Cerebellar nuclear complex (tissue), 1 donor: ENCODE data around the gene ATP10A.
"Not testable (repeated sequence)": the region's sequence is repeated elsewhere in the genome, so short reads cannot be mapped to it uniquely, and the experiment has no call there.

Source experiments
- DNase-seq, 2 experiments: peaks; one replicate each; lab custom pipeline; 2025; lab: John Stamatoyannopoulos, UW

Gene ATP10A

DNA sequence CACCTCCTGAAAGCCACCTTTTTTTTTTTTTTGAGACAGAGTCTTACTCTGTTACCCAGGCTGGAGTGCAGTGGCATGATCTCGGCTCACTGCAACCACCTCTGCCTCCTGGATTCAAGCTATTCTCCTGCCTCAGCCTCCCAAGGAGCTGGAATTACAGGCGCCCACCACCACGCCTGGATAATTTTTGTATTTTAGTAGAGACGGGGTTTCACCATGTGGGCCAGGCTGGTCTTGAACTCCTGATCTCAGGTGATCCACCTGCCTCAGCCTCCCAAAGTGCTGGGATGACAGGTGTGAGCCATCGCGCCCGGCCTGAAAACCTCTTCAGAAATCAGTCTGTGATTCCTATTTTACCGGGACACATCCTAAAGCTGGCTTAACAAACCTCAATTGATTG is 91.4 kb downstream of the ATP10A start:
- not testable (repeated sequence) for DNase-seq

DNA sequence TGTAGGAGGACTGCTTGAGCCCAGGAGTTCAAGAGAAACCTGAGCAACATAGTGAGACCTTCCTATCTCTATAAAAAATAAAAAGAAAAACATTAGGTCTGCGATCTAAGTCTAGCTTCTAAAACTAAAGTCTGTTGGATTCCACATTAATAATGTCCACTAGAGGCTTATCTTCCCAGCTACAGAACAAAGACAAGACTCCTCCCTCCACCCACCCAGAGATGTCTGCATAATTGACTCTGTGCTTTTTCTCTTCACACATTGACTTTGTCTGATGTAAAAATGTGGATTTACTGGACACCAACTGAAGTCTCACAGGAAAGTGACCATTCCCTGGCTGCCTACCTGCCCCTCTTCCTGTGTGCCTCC is 91.8 kb downstream of the ATP10A start:
- DNase-seq = no peak

DNA sequence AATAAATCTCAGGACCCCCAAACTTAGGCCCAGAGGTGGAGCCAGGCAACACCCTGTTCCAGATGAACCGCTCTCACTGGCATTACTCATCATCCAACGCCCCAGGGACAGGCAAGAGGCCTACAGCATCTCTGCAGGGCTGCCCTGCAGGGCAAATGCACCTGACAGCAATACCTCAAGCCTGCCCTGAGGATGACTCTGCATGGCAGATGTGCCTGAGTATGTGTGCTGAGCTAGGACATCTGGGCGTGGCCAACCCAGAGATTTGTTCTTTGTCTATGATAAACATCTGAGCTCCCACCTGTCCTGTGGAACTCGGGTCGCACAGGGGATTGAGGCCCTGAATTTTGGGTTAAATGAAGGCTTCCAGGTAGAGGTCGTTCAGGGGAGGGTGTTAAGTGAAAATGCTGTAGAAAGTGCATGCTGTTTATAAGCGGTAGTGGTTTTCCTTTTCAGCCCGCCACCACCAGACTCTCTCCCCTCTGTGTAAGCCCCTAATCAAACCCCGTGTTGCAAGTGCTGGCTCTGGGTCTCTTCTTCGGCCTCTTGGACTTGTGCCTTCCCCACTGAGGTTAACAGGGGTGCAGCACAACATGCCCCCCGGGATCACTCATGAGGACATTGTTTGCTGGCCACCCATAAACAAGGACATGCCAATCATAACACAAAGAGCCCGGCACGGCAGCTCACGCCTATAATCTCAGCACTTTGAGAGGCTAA is 92.3 kb downstream of the ATP10A start:
- no peak for DNase-seq

DNA sequence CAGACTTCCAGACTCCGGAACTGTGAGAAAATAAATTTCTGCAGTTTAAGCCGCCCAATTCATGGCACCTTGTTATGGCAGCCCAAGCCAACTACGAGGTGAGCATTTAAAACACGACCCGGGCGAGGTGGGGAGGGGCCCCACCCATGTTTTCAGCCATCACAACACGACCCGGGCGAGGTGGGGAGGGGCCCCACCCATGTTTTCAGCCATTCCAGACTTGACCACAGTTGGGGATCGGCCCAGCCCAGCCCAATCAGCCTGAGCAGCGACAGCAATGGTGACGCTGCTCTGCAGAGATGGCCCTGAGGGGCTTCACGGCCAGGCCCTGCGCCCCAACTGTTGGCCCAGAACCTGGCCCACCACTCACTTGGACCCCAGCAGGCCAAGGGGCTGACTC is 93.1 kb downstream of the ATP10A start:
- DNase-seq = no peak

DNA sequence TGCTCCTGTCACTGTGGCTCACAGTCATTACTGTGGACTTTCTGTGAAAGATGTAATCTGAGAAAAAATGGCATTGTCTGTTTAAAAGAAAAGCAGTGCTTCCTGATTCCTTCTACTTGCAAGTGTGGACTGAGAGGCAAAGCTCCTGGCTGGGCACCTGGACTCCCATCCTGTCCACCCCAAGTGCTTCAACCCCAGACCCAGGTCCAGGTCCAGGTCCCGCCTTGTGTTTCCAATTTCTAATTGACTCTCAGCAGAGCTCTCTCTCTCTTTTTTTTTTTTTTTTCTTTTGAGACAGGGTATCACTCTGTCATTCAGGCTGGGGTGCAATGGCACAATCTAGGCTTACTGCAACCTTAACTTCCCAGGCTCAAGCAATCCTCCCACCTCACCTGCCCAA is 94.9 kb downstream of the ATP10A start:
- no peak for DNase-seq

- DNase-seq = no peak
Observed at GRCh38 chr15:25767356-25768151, 95.6 kb downstream of the ATP10A start.

GRCh38 chr15:25766417-25766816 is 96.7 kb downstream of the ATP10A start:
- DNase-seq = no peak

DNA sequence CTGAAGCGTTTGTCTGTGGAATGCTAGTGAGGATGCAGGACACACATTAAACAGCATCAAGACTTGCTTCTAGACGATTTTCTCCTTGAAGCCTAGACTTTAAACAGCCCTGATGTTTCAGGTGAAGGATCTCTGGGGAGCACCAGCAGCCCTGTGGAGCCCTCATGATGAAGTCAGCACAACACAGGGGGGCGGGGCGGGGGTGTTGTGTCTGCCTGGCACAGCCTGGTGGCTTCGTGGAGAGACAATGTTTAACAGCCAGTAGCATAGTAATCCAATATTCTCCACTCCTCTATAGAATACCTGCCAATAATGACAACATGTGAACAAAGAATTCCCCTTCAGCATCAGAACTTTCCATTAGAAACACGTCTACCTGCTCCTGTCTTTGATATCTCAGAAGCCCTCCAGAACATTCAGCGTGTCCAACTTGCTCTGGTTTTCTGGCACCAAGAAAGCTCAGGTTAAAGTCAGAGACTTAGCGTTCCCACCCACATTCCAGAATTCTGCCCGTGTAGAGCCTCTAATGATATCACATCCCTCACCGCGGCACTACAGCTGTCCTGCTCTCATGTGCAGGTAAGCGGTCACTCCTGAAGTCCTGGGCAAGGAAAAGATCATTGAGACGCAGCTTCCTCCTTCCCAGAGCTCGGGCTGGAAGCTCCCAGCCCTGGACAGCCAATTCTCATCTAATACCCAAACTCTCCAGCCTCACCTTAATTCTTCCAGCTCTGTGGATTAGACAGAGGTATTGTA is 98.0 kb downstream of the ATP10A start:
- no peak for DNase-seq

- DNase-seq = no peak
Observed at GRCh38 chr15:25763954-25764353, 99.2 kb downstream of the ATP10A start.

DNA sequence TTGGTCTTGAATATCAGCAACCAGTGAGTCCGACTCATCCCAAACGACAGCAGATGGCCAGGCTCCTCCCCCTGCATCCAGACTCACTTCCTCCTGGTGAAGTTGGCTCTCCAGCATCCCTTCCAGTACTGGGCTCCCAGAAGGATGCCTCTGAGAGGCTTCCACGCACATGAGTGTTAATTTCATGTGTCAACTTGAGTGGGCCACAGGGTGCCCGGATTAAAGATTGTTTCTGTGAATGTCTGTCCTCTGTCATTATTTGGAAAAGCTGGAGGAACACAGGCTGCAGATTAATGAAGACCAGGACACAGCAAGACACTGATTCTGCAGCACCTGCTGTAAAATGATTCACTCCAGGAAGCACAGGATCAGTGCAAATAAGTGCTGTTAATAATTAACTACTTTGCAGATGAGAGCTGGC is 99.8 kb downstream of the ATP10A start:
- peak in 1 of 2 experiments; percentile 12 for DNase-seq

DNA sequence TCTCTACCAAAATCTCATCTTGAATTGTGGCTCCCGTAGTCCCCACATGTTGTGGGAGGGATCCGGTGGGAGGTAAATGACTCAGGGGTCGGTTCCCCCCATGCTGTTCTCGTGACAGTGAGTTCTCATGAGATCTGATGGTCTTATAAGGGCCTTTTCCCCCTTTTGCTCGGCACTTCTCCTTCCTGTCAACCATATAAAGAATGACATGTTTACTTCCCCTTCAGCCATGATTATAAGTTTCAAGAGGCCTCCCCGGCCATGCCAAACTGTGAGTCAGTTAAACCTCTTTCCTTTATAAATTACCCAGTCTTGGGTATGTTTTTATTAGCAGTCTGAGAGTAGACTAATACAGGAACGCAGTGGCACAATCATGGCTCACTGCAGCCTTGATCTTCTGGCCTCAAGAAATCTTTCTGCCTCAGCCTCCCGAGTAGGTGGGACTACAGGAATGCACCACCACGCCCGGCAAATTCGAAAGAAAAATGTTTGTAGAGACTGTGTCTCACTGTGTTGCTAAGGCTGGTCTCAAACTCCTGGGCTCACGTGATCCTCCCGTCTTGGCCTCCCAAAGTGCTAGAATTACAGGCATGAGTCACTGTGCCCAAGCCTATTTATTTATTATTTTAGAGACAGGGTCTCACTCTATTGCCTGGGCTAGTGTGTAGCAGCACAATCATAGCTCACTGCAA is 101.0 kb downstream of the ATP10A start:
- no peak for DNase-seq

DNA sequence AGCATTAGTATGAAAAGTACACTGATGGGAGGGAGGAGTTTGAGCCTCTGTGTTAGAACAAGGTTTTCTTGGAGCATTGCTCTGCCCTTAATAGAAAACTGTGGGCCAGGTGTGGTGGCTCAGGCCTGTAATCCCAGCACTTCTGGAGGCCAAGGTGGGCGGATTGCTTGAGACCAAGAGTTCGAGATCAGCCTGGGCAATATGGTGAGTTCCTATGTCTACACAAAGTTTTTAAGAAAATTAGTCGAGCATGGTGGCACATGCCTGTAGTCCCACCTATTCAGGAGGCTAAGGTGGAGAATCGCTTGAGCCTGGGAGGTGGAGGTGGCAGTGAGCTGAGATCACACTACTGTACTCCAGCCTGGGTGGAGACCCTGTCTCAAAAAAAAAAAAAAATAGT is 103.7 kb downstream of the ATP10A start:
- no peak for DNase-seq

DNA sequence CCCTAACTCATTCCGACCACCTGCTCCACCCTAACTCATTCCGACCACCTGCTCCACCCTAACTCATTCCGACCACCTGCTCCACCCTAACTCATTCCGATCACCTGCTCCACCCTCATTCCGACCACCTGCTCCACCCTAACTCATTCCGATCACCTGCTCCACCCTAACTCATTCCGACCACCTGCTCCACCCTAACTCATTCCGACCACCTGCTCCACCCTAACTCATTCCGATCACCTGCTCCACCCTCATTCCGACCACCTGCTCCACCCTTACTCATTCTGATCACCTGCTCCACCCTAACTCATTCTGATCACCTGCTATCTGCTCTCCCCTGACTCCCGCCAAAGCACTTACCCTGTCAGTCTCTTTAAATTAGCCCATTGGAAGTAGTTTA is 104.5 kb downstream of the ATP10A start:
- DNase-seq = not testable (repeated sequence)

GRCh38 chr15:25743548-25744275 is 119.4 kb downstream of the ATP10A start:
- DNase-seq = no peak

GRCh38 chr15:25742776-25743547 is 120.2 kb downstream of the ATP10A start:
- no peak for DNase-seq

DNA sequence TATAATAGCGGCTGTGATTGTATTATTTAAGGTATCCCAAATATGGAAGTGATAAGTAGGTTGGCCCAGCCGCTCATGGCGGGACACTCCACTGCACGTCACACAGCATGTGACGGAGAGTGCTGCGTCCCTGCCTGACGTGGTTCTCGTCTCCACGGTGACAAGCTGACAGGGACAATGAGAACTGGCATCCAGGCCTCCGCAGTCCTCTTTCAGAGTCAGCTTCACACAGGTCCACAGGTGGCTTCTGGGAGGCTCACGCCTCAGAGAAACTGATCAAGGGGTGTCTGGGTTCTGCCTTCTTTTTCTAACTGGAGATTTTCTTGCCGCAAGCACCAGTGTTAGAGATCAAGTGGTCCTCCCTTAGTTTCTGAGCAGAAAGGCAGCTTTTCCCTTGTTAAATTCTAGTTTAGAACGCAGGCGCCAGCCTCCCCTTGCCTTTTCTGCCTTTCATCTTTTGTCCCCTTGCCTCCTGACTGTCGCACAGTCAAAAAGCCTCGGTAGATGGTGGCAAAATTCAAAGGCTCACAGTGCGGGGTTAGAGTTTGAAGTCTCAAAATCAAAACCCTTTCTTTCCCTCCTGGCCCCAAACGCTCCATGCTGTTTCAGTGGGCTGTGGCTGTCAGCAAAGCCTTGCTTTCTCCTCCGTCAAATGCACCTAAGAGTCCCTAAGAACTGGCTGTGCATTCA is 120.9 kb downstream of the ATP10A start:
- no peak for DNase-seq

DNA sequence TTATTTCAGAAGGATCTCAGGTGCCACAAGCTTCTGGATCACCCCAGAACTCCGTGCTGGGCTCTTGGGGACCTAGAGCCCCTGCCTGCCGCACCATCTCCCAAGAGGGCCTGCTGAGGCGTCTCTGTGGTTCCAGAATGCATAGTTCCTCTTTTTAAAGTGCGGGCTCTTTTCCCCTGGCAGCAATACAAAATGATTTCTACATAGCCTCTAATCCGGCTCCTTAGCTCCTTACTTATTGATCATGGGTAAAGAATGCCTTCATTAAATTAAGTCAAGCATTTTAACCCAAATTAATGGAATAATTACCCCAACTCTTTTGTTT is 121.9 kb downstream of the ATP10A start:
- no peak for DNase-seq

GRCh38 chr15:25740383-25741255 is 122.5 kb downstream of the ATP10A start:
- no peak for DNase-seq

DNA sequence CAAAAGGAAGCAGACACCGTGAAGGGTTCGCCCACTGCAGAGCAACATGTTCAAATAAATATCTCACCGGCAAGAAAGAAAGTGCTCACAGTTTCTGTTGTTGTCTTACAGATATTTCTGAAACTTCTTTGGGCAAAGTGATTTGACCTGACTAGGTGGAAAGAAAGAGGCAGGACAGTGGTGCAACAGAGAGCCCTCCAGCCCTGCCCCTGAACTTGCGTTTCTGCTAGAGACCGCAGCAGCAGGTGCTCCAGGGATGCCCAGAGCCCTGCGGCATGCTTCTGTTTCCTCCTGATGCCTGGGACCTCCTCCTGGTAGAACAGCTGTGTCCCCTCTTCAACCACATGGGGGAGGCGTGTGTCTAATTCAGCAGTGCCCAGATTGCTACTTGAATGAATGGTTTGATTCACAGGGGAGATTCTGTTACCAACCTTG is 123.4 kb downstream of the ATP10A start:
- DNase-seq = no peak
